ENCODE results near the gene MTMR12.

The MTMR12 gene

GRCh38 chr5:32187675-32188074 lies 125.1 kb downstream of the MTMR12 start:
- no peak for DNase-seq

- no peak for DNase-seq
These were observed 130.2 kb downstream of the MTMR12 start for GRCh38 chr5:32182463-32183063.

Measured in NCI-H2107 (cell line).